SK-N-MC (cell line): ENCODE results near the gene MTM1.

Source experiments
- DNase-seq: peaks from one replicate; pipeline ENCODE4 v3.0.0-alpha.2; 2011; ENCODE audit warnings: low read depth, low spot score
- H3K27ac ChIP-seq: fragments of 200-600 bp; sonication (generic); 2 replicates; pipeline ENCODE4 v1.5.1; 2016; ENCODE audit warnings: mixed run types
- H3K36me3 ChIP-seq: fragments of 200-600 bp; sonication (generic); 2 replicates; pipeline ENCODE4 v1.6.1; 2017; ENCODE audit warnings: antibody characterized with exemption, low read length, mixed read lengths; ENCODE audit not compliant: insufficient read depth
- H3K4me3 ChIP-seq: fragments of 200-600 bp; sonication (generic); 2 replicates; pipeline ENCODE4 v1.5.1; 2016
- H3K9ac ChIP-seq: fragments of 200-600 bp; sonication (generic); 2 replicates; pipeline ENCODE4 v1.8.0; 2017; ENCODE audit warnings: mixed run types, mixed read lengths; ENCODE audit not compliant: insufficient read length
- H3K9me3 ChIP-seq: fragments of 200-600 bp; sonication (generic); 2 replicates; pipeline ENCODE4 v1.6.1; 2017; ENCODE audit warnings: low read depth, mild to moderate bottlenecking, antibody characterized with exemption, low read length, moderate library complexity, mixed read lengths
- EZH2 ChIP-seq: fragments of 200-600 bp; sonication (generic); IDR thresholded peaks from one replicate; pipeline ENCODE4 v1.6.1; 2017; ENCODE audit warnings: antibody characterized with exemption
- FOXP2 ChIP-seq: optimal IDR thresholded peaks from 2 replicates; pipeline ENCODE3; 2011; ENCODE audit warnings: mild to moderate bottlenecking, moderate library complexity; ENCODE audit not compliant: insufficient read depth; ENCODE audit errors: extremely low read length, control extremely low read depth
- POLR2AphosphoS5 ChIP-seq: IDR thresholded peaks from 2 replicates; pipeline ENCODE4 v1.6.1; 2012; ENCODE audit warnings: mild to moderate bottlenecking, low read depth, low read length, borderline replicate concordance

The MTM1 gene

GRCh38 chrX:150546711-150547153, 21.7 kb upstream of the MTM1 start:
- no peak overlapping the region for H3K4me3 ChIP-seq
- no peaks in the 10 kb centered on the region for H3K36me3 ChIP-seq
- H3K9ac ChIP-seq = no peak overlapping the region
- H3K9me3 ChIP-seq = no peaks in the 10 kb centered on the region
- no peak for DNase-seq
- H3K27ac ChIP-seq = no peak overlapping the region
- no peak for TF ChIP-seq POLR2AphosphoS5
- TF ChIP-seq EZH2 = no peak
- TF ChIP-seq FOXP2 = no peak

- no peaks in the 10 kb centered on the region for H3K36me3 ChIP-seq
- no peaks in the 10 kb centered on the region for H3K9me3 ChIP-seq
- no peak for TF ChIP-seq POLR2AphosphoS5
- TF ChIP-seq EZH2 = no peak
- no peak for TF ChIP-seq FOXP2
- no peak overlapping the region for H3K9ac ChIP-seq
- no peak overlapping the region for H3K27ac ChIP-seq
- H3K4me3 ChIP-seq = no peak overlapping the region
- no peak for DNase-seq
These were observed 20.9 kb upstream of the MTM1 start for GRCh38 chrX:150547375-150548115.

- H3K9me3 ChIP-seq = no peaks in the 10 kb centered on the region
- H3K4me3 ChIP-seq = no peak overlapping the region
- no peak for DNase-seq
- no peak overlapping the region for H3K27ac ChIP-seq
- no peak overlapping the region for H3K9ac ChIP-seq
- H3K36me3 ChIP-seq = no peaks in the 10 kb centered on the region
- TF ChIP-seq FOXP2 = no peak
- TF ChIP-seq EZH2 = no peak
- TF ChIP-seq POLR2AphosphoS5 = no peak
These were observed 20.2 kb upstream of the MTM1 start for GRCh38 chrX:150548251-150548650.

GRCh38 chrX:150548684-150549083, 19.7 kb upstream of the MTM1 start:
- TF ChIP-seq EZH2 (no peak), FOXP2 (no peak), POLR2AphosphoS5 (no peak)
- no peak for DNase-seq
- H3K4me3 ChIP-seq = no peak overlapping the region
- H3K27ac ChIP-seq = no peak overlapping the region
- H3K9me3 ChIP-seq = no peaks in the 10 kb centered on the region
- H3K36me3 ChIP-seq = no peaks in the 10 kb centered on the region
- H3K9ac ChIP-seq = no peak overlapping the region

GRCh38 chrX:150551963-150552362, 16.5 kb upstream of the MTM1 start:
- no peak overlapping the region for H3K9ac ChIP-seq
- no peaks in the 10 kb centered on the region for H3K36me3 ChIP-seq
- H3K4me3 ChIP-seq = no peak overlapping the region
- H3K27ac ChIP-seq = no peak overlapping the region
- H3K9me3 ChIP-seq = no peaks in the 10 kb centered on the region
- TF ChIP-seq FOXP2 (no peak), POLR2AphosphoS5 (no peak), EZH2 (no peak)
- DNase-seq = no peak

- Histone ChIP-seq H3K4me3 (no peak overlapping the region), H3K36me3 (no peaks in the 10 kb centered on the region), H3K9me3 (no peaks in the 10 kb centered on the region), H3K27ac (no peak overlapping the region), H3K9ac (no peak overlapping the region)
- no peak for TF ChIP-seq POLR2AphosphoS5
- no peak for TF ChIP-seq FOXP2
- no peak for TF ChIP-seq EZH2
- DNase-seq = no peak
These were observed 10.0 kb upstream of the MTM1 start for GRCh38 chrX:150558424-150558823.

GRCh38 chrX:150564838-150565237, 3.6 kb upstream of the MTM1 start:
- Histone ChIP-seq H3K27ac (no peak overlapping the region), H3K36me3 (no peaks in the 10 kb centered on the region), H3K9ac (no peak overlapping the region), H3K4me3 (no peak overlapping the region), H3K9me3 (no peaks in the 10 kb centered on the region)
- TF ChIP-seq EZH2 (no peak), POLR2AphosphoS5 (no peak), FOXP2 (no peak)
- no peak for DNase-seq

GRCh38 chrX:150565551-150565950, 2.9 kb upstream of the MTM1 start:
- no peak for TF ChIP-seq POLR2AphosphoS5
- no peak for TF ChIP-seq EZH2
- TF ChIP-seq FOXP2 = no peak
- Histone ChIP-seq H3K27ac (no peak overlapping the region), H3K4me3 (no peak overlapping the region), H3K9ac (no peak overlapping the region), H3K9me3 (no peaks in the 10 kb centered on the region), H3K36me3 (no peaks in the 10 kb centered on the region)
- no peak for DNase-seq
